ENCODE data around the gene MPHOSPH10.
A peak's percentile ranks its signal among the peaks of the same experiment; 100 is the strongest.

The MPHOSPH10 gene

GRCh38 chr2:71156573-71156972, 26.1 kb downstream of the MPHOSPH10 start:
- no peak overlapping the region for H3K4me3 ChIP-seq (ENCODE audit: low read length, poor library complexity, severe bottlenecking)
- no peaks in the 10 kb centered on the region for H3K9me2 ChIP-seq (replicated peaks; ENCODE audit: low read depth, low read length)
- no peaks in the 10 kb centered on the region for H3K27me3 ChIP-seq (ENCODE audit: insufficient read depth, low read length, poor library complexity, severe bottlenecking)
- no peaks in the 10 kb centered on the region for H4K20me1 ChIP-seq (ENCODE audit: insufficient read depth, low read length, poor library complexity, severe bottlenecking)
- H3K9ac ChIP-seq (ENCODE audit: low read depth, low read length, poor library complexity, severe bottlenecking), result no peak overlapping the region
- TF ChIP-seq, protein P1, sequence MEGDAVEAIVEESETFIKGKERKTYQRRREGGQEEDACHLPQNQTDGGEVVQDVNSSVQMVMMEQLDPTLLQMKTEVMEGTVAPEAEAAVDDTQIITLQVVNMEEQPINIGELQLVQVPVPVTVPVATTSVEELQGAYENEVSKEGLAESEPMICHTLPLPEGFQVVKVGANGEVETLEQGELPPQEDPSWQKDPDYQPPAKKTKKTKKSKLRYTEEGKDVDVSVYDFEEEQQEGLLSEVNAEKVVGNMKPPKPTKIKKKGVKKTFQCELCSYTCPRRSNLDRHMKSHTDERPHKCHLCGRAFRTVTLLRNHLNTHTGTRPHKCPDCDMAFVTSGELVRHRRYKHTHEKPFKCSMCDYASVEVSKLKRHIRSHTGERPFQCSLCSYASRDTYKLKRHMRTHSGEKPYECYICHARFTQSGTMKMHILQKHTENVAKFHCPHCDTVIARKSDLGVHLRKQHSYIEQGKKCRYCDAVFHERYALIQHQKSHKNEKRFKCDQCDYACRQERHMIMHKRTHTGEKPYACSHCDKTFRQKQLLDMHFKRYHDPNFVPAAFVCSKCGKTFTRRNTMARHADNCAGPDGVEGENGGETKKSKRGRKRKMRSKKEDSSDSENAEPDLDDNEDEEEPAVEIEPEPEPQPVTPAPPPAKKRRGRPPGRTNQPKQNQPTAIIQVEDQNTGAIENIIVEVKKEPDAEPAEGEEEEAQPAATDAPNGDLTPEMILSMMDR (conservative IDR thresholded peaks at IDR 0.05; ENCODE audit: low read length), result no peak
- no peaks in the 10 kb centered on the region for H3F3A ChIP-seq (ENCODE audit: low read depth)
- no peaks in the 10 kb centered on the region for H3K9me3 ChIP-seq (ENCODE audit: insufficient read depth, low read depth, low read length)
- no peaks in the 10 kb centered on the region for H3K79me2 ChIP-seq (ENCODE audit: insufficient read depth, low read length)
- H3K4me1 ChIP-seq (ENCODE audit: insufficient read depth, low read length, poor library complexity, severe bottlenecking), result no peaks in the 10 kb centered on the region
- H3K36me3 ChIP-seq (ENCODE audit: insufficient read depth, low read length), result no peaks in the 10 kb centered on the region
- H3K4me2 ChIP-seq (ENCODE audit: low read depth, low read length, poor library complexity, severe bottlenecking), result peak overlapping the region; percentile 52
- peak overlapping the region; percentile 69; the same call in 1 of the 2 replicates for H2AFZ ChIP-seq (ENCODE audit: low read length)

DNA sequence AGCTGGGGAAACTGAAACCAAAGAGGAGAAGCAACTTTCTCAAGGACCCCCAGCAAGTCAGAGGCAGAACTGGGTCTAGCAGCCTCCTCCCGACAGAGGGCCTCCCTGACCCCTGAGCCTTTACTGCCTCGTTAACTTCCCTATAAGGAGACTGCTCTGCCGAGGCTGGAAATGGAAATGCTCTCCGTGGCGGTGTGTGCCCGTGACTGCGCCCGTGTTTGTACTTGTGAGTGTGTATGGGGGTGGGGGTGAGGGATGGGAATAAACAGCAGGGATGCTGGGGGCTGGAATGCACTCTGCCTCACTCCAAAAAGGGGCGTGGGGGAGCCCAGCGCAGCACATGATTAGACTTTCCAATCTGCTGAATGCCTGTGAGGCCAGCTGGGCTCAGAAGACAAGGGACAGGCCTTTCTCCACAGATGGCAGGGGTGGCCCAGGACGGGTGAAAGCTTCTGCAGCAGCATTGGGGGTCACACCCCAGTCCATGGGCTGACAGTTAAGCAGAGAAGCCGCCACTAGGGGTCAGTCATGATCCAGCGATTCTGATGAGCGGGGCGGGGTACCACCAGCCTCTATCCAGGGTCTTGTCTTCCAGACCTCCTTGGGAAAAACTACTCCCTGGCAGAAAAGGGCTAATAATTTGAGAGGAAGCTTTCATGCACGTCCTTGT, 26.8 kb downstream of the MPHOSPH10 start:
- Histone ChIP-seq H3K27me3 (ENCODE audit: insufficient read depth, low read length, poor library complexity, severe bottlenecking) (no peaks in the 10 kb centered on the region), H3K36me3 (ENCODE audit: insufficient read depth, low read length) (no peaks in the 10 kb centered on the region), H3K9ac (ENCODE audit: low read depth, low read length, poor library complexity, severe bottlenecking) (no peak overlapping the region)

DNA sequence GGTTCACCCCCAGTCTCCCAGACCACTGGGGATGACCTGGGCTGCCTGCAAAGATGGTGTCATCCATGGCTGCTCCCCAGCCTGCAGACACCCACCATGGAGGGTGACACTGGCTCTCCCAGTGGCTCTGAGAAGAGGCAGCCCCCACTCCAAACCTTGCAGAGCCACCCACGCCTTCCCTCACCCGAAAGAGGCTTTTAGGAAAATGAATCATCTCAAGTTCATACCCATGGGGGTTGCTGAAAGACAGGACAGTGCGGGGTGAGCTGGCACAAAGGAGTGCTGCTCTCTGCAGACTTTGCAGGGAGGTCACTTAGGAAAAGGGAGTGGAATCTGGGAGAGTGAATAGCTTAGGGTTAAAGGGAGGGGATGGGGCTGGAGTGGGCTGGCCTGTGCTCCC, 36.4 kb downstream of the MPHOSPH10 start:
- Histone ChIP-seq H3K9ac (ENCODE audit: low read depth, low read length, poor library complexity, severe bottlenecking) (no peak overlapping the region), H3K4me2 (ENCODE audit: low read depth, low read length, poor library complexity, severe bottlenecking) (no peak overlapping the region), H3K4me1 (ENCODE audit: insufficient read depth, low read length, poor library complexity, severe bottlenecking) (no peaks in the 10 kb centered on the region), H3K4me3 (ENCODE audit: low read length, poor library complexity, severe bottlenecking) (no peak overlapping the region), H3K79me2 (ENCODE audit: insufficient read depth, low read length) (no peaks in the 10 kb centered on the region), H3K36me3 (ENCODE audit: insufficient read depth, low read length) (no peaks in the 10 kb centered on the region), H3K27me3 (ENCODE audit: insufficient read depth, low read length, poor library complexity, severe bottlenecking) (no peaks in the 10 kb centered on the region), H3F3A (ENCODE audit: low read depth) (no peaks in the 10 kb centered on the region), H3K9me2 (replicated peaks; ENCODE audit: low read depth, low read length) (no peaks in the 10 kb centered on the region), H4K20me1 (ENCODE audit: insufficient read depth, low read length, poor library complexity, severe bottlenecking) (no peaks in the 10 kb centered on the region), H3K9me3 (ENCODE audit: insufficient read depth, low read depth, low read length) (no peaks in the 10 kb centered on the region), H2AFZ (ENCODE audit: low read length) (no peak overlapping the region)
- no peak for TF ChIP-seq EZH2phosphoT487 (IDR thresholded peaks at IDR 0.05; ENCODE audit: borderline replicate concordance)
- TF ChIP-seq, protein P1 (conservative IDR thresholded peaks at IDR 0.05; ENCODE audit: low read length), result no peak

More for the DNA sequence above, 26.8 kb downstream of the MPHOSPH10 start:
- TF ChIP-seq, protein P1 (conservative IDR thresholded peaks at IDR 0.05; ENCODE audit: low read length), result peak; percentile 76
- no peak for TF ChIP-seq EZH2phosphoT487 (IDR thresholded peaks at IDR 0.05; ENCODE audit: borderline replicate concordance)
- H4K20me1 ChIP-seq (ENCODE audit: insufficient read depth, low read length, poor library complexity, severe bottlenecking), result no peaks in the 10 kb centered on the region
- H3K4me2 ChIP-seq (ENCODE audit: low read depth, low read length, poor library complexity, severe bottlenecking), result peak overlapping the region; percentile 52
- H2AFZ ChIP-seq (ENCODE audit: low read length), result peak overlapping the region; percentile 69
- no peaks in the 10 kb centered on the region for H3K79me2 ChIP-seq (ENCODE audit: insufficient read depth, low read length)
- H3K4me3 ChIP-seq (ENCODE audit: low read length, poor library complexity, severe bottlenecking), result peak overlapping the region; percentile 46
- no peaks in the 10 kb centered on the region for H3F3A ChIP-seq (ENCODE audit: low read depth)
- H3K9me2 ChIP-seq (replicated peaks; ENCODE audit: low read depth, low read length), result no peaks in the 10 kb centered on the region
- H3K9me3 ChIP-seq (ENCODE audit: insufficient read depth, low read depth, low read length), result no peaks in the 10 kb centered on the region
- H3K4me1 ChIP-seq (ENCODE audit: insufficient read depth, low read length, poor library complexity, severe bottlenecking), result no peaks in the 10 kb centered on the region
